ENCODE results near the gene TMEM263. TPM values are rescaled to one million over a fixed set of nuclear protein-coding genes. Genes with fewer than 3 reads are reported as not detected.

The TMEM263 gene
- total and polyA plus RNA-seq, 2 experiments from 2014 or later, result 7.1 to 10.4 TPM

DNA sequence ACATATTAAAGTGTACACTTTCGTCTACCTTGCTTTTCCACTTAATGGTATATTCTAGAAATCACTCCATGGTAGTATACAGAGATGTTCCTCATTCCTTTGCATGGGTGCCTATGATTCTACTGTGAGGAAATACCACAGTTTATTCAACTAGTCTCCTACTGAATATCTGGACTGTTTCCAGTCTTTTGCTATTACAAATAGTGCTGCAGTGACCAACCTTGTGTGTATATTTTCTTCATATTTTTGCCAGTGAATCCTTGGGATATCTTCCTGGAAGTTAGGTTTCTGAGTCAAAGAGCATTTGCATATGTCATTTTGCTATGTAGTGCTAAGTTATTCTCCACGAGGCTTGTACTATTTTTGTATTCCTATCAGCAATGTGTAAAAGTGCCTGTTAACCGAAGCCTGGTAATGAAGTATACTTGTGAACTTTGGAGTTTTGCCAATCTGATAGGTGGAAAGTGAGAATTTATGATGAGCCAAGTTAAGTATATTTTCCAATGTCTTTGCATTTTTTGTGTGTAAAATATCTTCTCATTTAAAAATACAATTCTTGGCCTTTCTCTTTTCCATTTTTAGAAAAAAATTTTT, 31.3 kb upstream of the TMEM263 start:
- H3F3A ChIP-seq (replicated peaks; ENCODE audit: low read depth), result no peaks in the 10 kb centered on the region
- H3K79me2 ChIP-seq (replicated peaks; ENCODE audit: insufficient read depth), result no peaks in the 10 kb centered on the region
- H2AFZ ChIP-seq, result no peak overlapping the region
- H3K27me3 Mint-ChIP-seq (ENCODE audit: insufficient read depth, low read depth, poor library complexity), result no peaks in the 10 kb centered on the region
- peaks cover 3% of the 10 kb centered on the region; the same call in 1 of the 2 replicates for H3K9me2 ChIP-seq (ENCODE audit: insufficient read depth)
- no peaks in the 10 kb centered on the region for H4K20me1 ChIP-seq (replicated peaks; ENCODE audit: insufficient read depth)
- no peak overlapping the region for H3K27ac ChIP-seq (ENCODE audit: low read depth)
- peaks cover 5% of the 10 kb centered on the region; the same call in 1 of the 2 replicates for H3K4me1 ChIP-seq (ENCODE audit: insufficient read depth)
- no peak overlapping the region for H3K4me3 ChIP-seq
- H3K4me1 Mint-ChIP-seq, result peaks cover 5% of the 10 kb centered on the region
- peaks cover 10% of the 10 kb centered on the region; the same call in 2 of the 3 replicates for H3K9me3 Mint-ChIP-seq
- H3K36me3 ChIP-seq (ENCODE audit: insufficient read depth), result no peaks in the 10 kb centered on the region
- H3K27ac Mint-ChIP-seq, result no peak overlapping the region
- no peak for DNase-seq (ENCODE audit: low spot score)
- no peak overlapping the region for H3K4me2 ChIP-seq
- no peak overlapping the region for H3K4me3 Mint-ChIP-seq
- no peaks in the 10 kb centered on the region for H3K27me3 ChIP-seq (ENCODE audit: insufficient read depth)
- ATAC-seq, result no peak
- no peak for TF ChIP-seq POLR2AphosphoS5 (IDR thresholded peaks at IDR 0.05; ENCODE audit: low read depth)
- no peak for TF ChIP-seq STAT1 (IDR thresholded peaks at IDR 0.05; ENCODE audit: unreplicated experiment)
- no peak for TF ChIP-seq ETS1 (IDR thresholded peaks at IDR 0.05)
- TF ChIP-seq ZNF331 (CRISPR knock-in tag; IDR thresholded peaks at IDR 0.05; ENCODE audit: low read depth), result no peak
- no peak for TF ChIP-seq ZNF462 (CRISPR knock-in tag; IDR thresholded peaks at IDR 0.05)
- no peak for TF ChIP-seq ZNF114 (CRISPR knock-in tag; IDR thresholded peaks at IDR 0.05)
- no peak for TF ChIP-seq EZH2phosphoT487 (IDR thresholded peaks at IDR 0.05; ENCODE audit: unreplicated experiment)
- H3K36me3 Mint-ChIP-seq (ENCODE audit: low read depth), result peaks cover 5% of the 10 kb centered on the region; the same call in 2 of the 3 replicates

Data from GM23338 (cell line).